IMR-90 (cell line): Measurements from ENCODE around the gene PTPRN2. TPM values are rescaled to one million over a fixed set of nuclear protein-coding genes. Genes with fewer than 3 reads are reported as not detected.

Experiments used
- ATAC-seq: fragments of 200-7000 bp; cut with Tn5 transposase; 2 replicates; pipeline ENCODE4 v1.9.1; 2020; ENCODE audit warnings: low read depth, mild to moderate bottlenecking, moderate library complexity
- BruUV-seq: library from RNA; stranded (reverse); fragments of 400-500 nt; replicated peaks from 2 replicates; lab custom pipeline; 2021; lab: Mats Ljungman, UMichigan
- CTCF ChIA-PET: fragments of 300-600 bp; formaldehyde crosslinking; extraction: SDS; loops from one replicate; lab custom pipeline; 2021; ENCODE audit warnings: antibody characterized with exemption; lab: Yijun Ruan, JAX
- POLR2A ChIA-PET: fragments of 300-600 bp; sonication (Branson Sonifier 250); formaldehyde crosslinking; loops from one replicate; lab custom pipeline; 2022; ENCODE audit warnings: antibody characterized with exemption; ENCODE audit not compliant: unreplicated experiment; lab: Charles Lee
- DNase-seq: peaks from one replicate; pipeline ENCODE4 v3.0.0; 2013
- H2AFZ ChIP-seq: replicated peaks from 2 replicates; pipeline ENCODE3; 2013; ENCODE audit warnings: low read length, mild to moderate bottlenecking; ENCODE audit not compliant: poor library complexity
- H2AK5ac ChIP-seq: 2 replicates; pipeline ENCODE4 v1.6.1; 2013; ENCODE audit warnings: low read depth, low read length, inconsistent platforms
- H2AK9ac ChIP-seq: replicated peaks from 2 replicates; pipeline ENCODE3; 2013; ENCODE audit warnings: mild to moderate bottlenecking, low read depth, low read length, moderate library complexity; ENCODE audit not compliant: poor library complexity
- H2BK120ac ChIP-seq: 2 replicates; pipeline ENCODE4 v1.6.1; 2013; ENCODE audit warnings: low read depth, low read length, inconsistent platforms
- H2BK15ac ChIP-seq: 3 replicates; pipeline ENCODE4 v1.6.1; 2013; ENCODE audit warnings: low read depth, low read length, inconsistent platforms
- H2BK20ac ChIP-seq: 2 replicates; pipeline ENCODE4 v1.6.1; 2013; ENCODE audit warnings: low read depth, mild to moderate bottlenecking, inconsistent platforms, low read length, moderate library complexity
- H2BK5ac ChIP-seq: 2 replicates; pipeline ENCODE4 v1.6.1; 2013; ENCODE audit warnings: mild to moderate bottlenecking, low read depth, low read length, inconsistent platforms; ENCODE audit not compliant: poor library complexity, severe bottlenecking
- H3K14ac ChIP-seq: replicated peaks from 2 replicates; pipeline ENCODE4 v1.6.1; 2013; ENCODE audit warnings: low read depth, low read length, inconsistent platforms
- H3K18ac ChIP-seq: 2 replicates; pipeline ENCODE4 v1.6.1; 2013; ENCODE audit warnings: low read depth, low read length, control low read depth
- H3K23ac ChIP-seq: 2 replicates; pipeline ENCODE4 v1.6.1; 2013; ENCODE audit warnings: low read depth, low read length, inconsistent platforms
- H3K27ac ChIP-seq: 2 replicates; pipeline ENCODE4 v1.5.1; 2013; ENCODE audit warnings: mild to moderate bottlenecking, control low read depth, low read length; ENCODE audit not compliant: insufficient read depth
- H3K27me3 ChIP-seq: 2 replicates; pipeline ENCODE4 v1.6.1; 2013; ENCODE audit warnings: low read length; ENCODE audit not compliant: control insufficient read depth, insufficient read depth
- H3K36me3 ChIP-seq: 2 replicates; pipeline ENCODE4 v1.6.1; 2013; ENCODE audit warnings: low read length, mixed read lengths; ENCODE audit not compliant: control insufficient read depth, insufficient read depth
- H3K4ac ChIP-seq: 2 replicates; pipeline ENCODE4 v1.6.1; 2013; ENCODE audit warnings: low read depth, low read length, inconsistent platforms
- H3K4me1 ChIP-seq: 2 replicates; pipeline ENCODE4 v1.6.1; 2013; ENCODE audit warnings: low read length, mixed read lengths; ENCODE audit not compliant: control insufficient read depth, insufficient read depth
- H3K4me2 ChIP-seq: 2 replicates; pipeline ENCODE4 v1.6.1; 2013; ENCODE audit warnings: low read depth, mild to moderate bottlenecking, control low read depth, low read length, moderate library complexity
- H3K4me3 ChIP-seq: 2 replicates; pipeline ENCODE4 v1.5.1; 2013; ENCODE audit warnings: low read depth, mild to moderate bottlenecking, control low read depth, low read length, moderate library complexity; ENCODE audit not compliant: insufficient read depth
- H3K56ac ChIP-seq: 2 replicates; pipeline ENCODE4 v1.6.1; 2013; ENCODE audit warnings: low read length, inconsistent platforms; ENCODE audit not compliant: insufficient read depth; ENCODE audit errors: extremely low read depth
- H3K79me1 ChIP-seq, 2 experiments: 2 replicates each; pipeline ENCODE4 v1.6.1; 2013; ENCODE audit warnings: low read length in 2 of 2, inconsistent platforms in 1 of 2, low read depth in 1 of 2
- H3K9ac ChIP-seq: 2 replicates; pipeline ENCODE4 v1.6.1; 2013; ENCODE audit warnings: low read depth, low read length, control low read depth
- H3K9me1 ChIP-seq: 2 replicates; pipeline ENCODE4 v1.6.1; 2013; ENCODE audit warnings: low read length, inconsistent platforms; ENCODE audit not compliant: insufficient read depth
- H3K9me3 ChIP-seq: 2 replicates; pipeline ENCODE4 v1.6.1; 2013; ENCODE audit warnings: low read length; ENCODE audit not compliant: control insufficient read depth, insufficient read depth
- H4K20me1 ChIP-seq: 2 replicates; pipeline ENCODE4 v1.6.1; 2013; ENCODE audit warnings: low read length, inconsistent platforms; ENCODE audit not compliant: insufficient read depth
- H4K5ac ChIP-seq: 2 replicates; pipeline ENCODE4 v1.6.1; 2013; ENCODE audit warnings: mild to moderate bottlenecking, low read depth, low read length, control low read depth
- H4K8ac ChIP-seq, 2 experiments: 2 replicates each; pipeline ENCODE4 v1.6.1; 2013; ENCODE audit warnings: low read depth in 2 of 2, low read length in 2 of 2, control low read depth in 1 of 2, inconsistent platforms in 1 of 2
- H4K91ac ChIP-seq: 2 replicates; pipeline ENCODE4 v1.6.1; 2013; ENCODE audit warnings: low read depth, low read length, inconsistent platforms; ENCODE audit not compliant: insufficient read depth
- BHLHE40 ChIP-seq: fragments of 150-350 bp; IDR thresholded peaks from 2 replicates; pipeline ENCODE4 v1.6.1; 2016; ENCODE audit warnings: mild to moderate bottlenecking, low read depth, low read length
- CEBPB ChIP-seq: IDR thresholded peaks from 2 replicates; pipeline ENCODE4 v1.6.1; 2012; ENCODE audit warnings: low read depth, low read length, improper control_type of control experiment
- CHD1 ChIP-seq: IDR thresholded peaks from 2 replicates; pipeline ENCODE4 v1.6.1; 2012; ENCODE audit warnings: low read depth, low read length, improper control_type of control experiment
- ELK1 ChIP-seq: fragments of 150-350 bp; IDR thresholded peaks from 2 replicates; pipeline ENCODE4 v1.6.1; 2016; ENCODE audit warnings: low read depth, mild to moderate bottlenecking, low read length, moderate library complexity, borderline replicate concordance
- FOS ChIP-seq: fragments of 150-350 bp; IDR thresholded peaks from 2 replicates; pipeline ENCODE4 v1.6.1; 2016; ENCODE audit warnings: low read depth, low read length
- MAFK ChIP-seq: IDR thresholded peaks from 2 replicates; pipeline ENCODE4 v1.6.1; 2012; ENCODE audit warnings: low read depth, low read length, improper control_type of control experiment
- MAZ ChIP-seq: IDR thresholded peaks from 2 replicates; pipeline ENCODE4 v1.6.1; 2012; ENCODE audit warnings: low read depth, mild to moderate bottlenecking, low read length, improper control_type of control experiment, moderate library complexity, borderline replicate concordance
- MXI1 ChIP-seq: IDR thresholded peaks from 2 replicates; pipeline ENCODE4 v1.6.1; 2012; ENCODE audit warnings: low read depth, mild to moderate bottlenecking, low read length, moderate library complexity, borderline replicate concordance
- NFE2L2 ChIP-seq: fragments of 150-350 bp; IDR thresholded peaks from 2 replicates; pipeline ENCODE4 v1.6.1; 2016; ENCODE audit warnings: low read depth, mild to moderate bottlenecking, low read length
- POLR2A ChIP-seq: IDR thresholded peaks from 2 replicates; pipeline ENCODE4 v1.6.1; 2012; ENCODE audit warnings: mild to moderate bottlenecking, low read depth, low read length
- RAD21 ChIP-seq: IDR thresholded peaks from 2 replicates; pipeline ENCODE4 v1.6.1; 2012; ENCODE audit warnings: low read length, improper control_type of control experiment
- RCOR1 ChIP-seq: IDR thresholded peaks from 2 replicates; pipeline ENCODE4 v1.6.1; 2012; ENCODE audit warnings: mild to moderate bottlenecking, low read length, improper control_type of control experiment; ENCODE audit not compliant: insufficient replicate concordance
- RFX5 ChIP-seq: IDR thresholded peaks from 2 replicates; pipeline ENCODE4 v1.8.0; 2012; ENCODE audit warnings: low read depth, mild to moderate bottlenecking, low read length, moderate library complexity
- SMC3 ChIP-seq: fragments of 150-350 bp; IDR thresholded peaks from 2 replicates; pipeline ENCODE4 v1.6.1; 2016; ENCODE audit warnings: low read depth, mild to moderate bottlenecking, antibody characterized with exemption, low read length, moderate library complexity
- USF2 ChIP-seq: fragments of 150-350 bp; IDR thresholded peaks from 2 replicates; pipeline ENCODE4 v1.6.1; 2017; ENCODE audit warnings: mild to moderate bottlenecking, antibody characterized with exemption, low read length, low read depth
- WGBS, 2 experiments: methylation state at CpG; one replicate each; pipeline versions ENCODE4 v1.1.5 to v1.1.7; 2013; ENCODE audit warnings: missing lambda C conversion rate in 2 of 2; ENCODE audit not compliant: insufficient read length in 1 of 2; ENCODE audit errors: extremely low coverage in 2 of 2; 5-methylcytosine and 5-hydroxymethylcytosine counted together
- dilution Hi-C: fragments of 300-500 bp; cut with HindIII; formaldehyde crosslinking; loops from one replicate; pipeline ENCODE4 v1.14.3; 2018; ENCODE audit warnings: low sequenced_read_pairs; ENCODE audit not compliant: unreplicated experiment
- in situ Hi-C: fragments of 300-500 bp; cut with MboI; formaldehyde crosslinking; loops from 3 replicates; pipeline ENCODE4 v1.14.3; 2019; ENCODE audit warnings: low sequenced_read_pairs, inconsistent platforms, mixed read lengths
- intact Hi-C: fragments of 100-400 bp; cut with micrococcal nuclease; formaldehyde crosslinking; loops from 2 replicates; pipeline ENCODE4 v1.10.0; 2022
- polyA plus RNA-seq, 3 experiments: library from polyadenylated mRNA; depleted of rRNA; stranded (reverse); fragments of >200 nt; gene quantifications; 2 replicates each; pipeline ENCODE4 v1.2.3, GENCODE V29; 2012; ENCODE audit warnings: low replicate concordance in 1 of 3
- total RNA-seq: library from RNA; depleted of rRNA; stranded (reverse); fragments of >200 nt; gene quantifications from 2 replicates; pipeline ENCODE4 v1.2.3, GENCODE V29; 2012

Gene PTPRN2
- total and polyA plus RNA-seq, 2 of the 4 experiments (the other 2 are of a cell fraction): 0.03 TPM; not detected in 1

GRCh38 chr7:158568974-158569857 lies 18.4 kb downstream of the PTPRN2 start:
- in situ Hi-C loops: no loop called here
- H3K9me1 ChIP-seq: no peaks in the 10 kb centered on the region
- no peaks in the 10 kb centered on the region for H3K36me3 ChIP-seq
- no peak overlapping the region for H4K91ac ChIP-seq
- no peak overlapping the region for H2AK9ac ChIP-seq
- no peak overlapping the region for H2BK120ac ChIP-seq
- H3K14ac ChIP-seq: no peak overlapping the region
- BruUV-seq: no TSS peak
- no peaks in the 10 kb centered on the region for H4K20me1 ChIP-seq
- H4K8ac ChIP-seq: no peak overlapping the region
- no peaks in the 10 kb centered on the region for H3K27me3 ChIP-seq
- no peak overlapping the region for H3K18ac ChIP-seq
- H2AK5ac ChIP-seq: no peak overlapping the region
- no peak overlapping the region for H3K27ac ChIP-seq
- POLR2A ChIA-PET: no interaction called here
- no peak overlapping the region for H3K4me3 ChIP-seq
- intact Hi-C loops: no loop called here
- H2BK20ac ChIP-seq: no peak overlapping the region
- no peak overlapping the region for H4K5ac ChIP-seq
- no peaks in the 10 kb centered on the region for H3K9me3 ChIP-seq
- H3K9ac ChIP-seq: no peak overlapping the region
- dilution Hi-C loops: no loop called here
- H3K79me1 ChIP-seq: no peaks in the 10 kb centered on the region
- no peaks in the 10 kb centered on the region for H3K4me1 ChIP-seq
- no peak overlapping the region for H3K56ac ChIP-seq
- H2AFZ ChIP-seq: no peak overlapping the region
- no peak overlapping the region for H3K4ac ChIP-seq
- DNase-seq (no peak), ATAC-seq (no peak)
- H3K4me2 ChIP-seq: no peak overlapping the region
- WGBS, 2 experiments: 42% methylated on average over 20 of the region's 67 CpGs; no CpG with 5 or more reads in 1 of the 2 experiments
- H2BK5ac ChIP-seq: no peak overlapping the region
- no peak overlapping the region for H2BK15ac ChIP-seq
- no peak overlapping the region for H3K23ac ChIP-seq
- CTCF ChIA-PET: no interaction called here
- TF ChIP-seq RFX5 (no peak), MAZ (no peak), SMC3 (no peak), RAD21 (no peak), CHD1 (no peak), MXI1 (no peak), USF2 (no peak), ELK1 (no peak), BHLHE40 (no peak), NFE2L2 (no peak), CEBPB (no peak), POLR2A (no peak), RCOR1 (no peak), FOS (no peak), MAFK (no peak)
